Right lung (tissue), 5 donors: ENCODE measurements around the gene CSNK2A3. TPM values are rescaled to one million over a fixed set of nuclear protein-coding genes. Genes with fewer than 3 reads are reported as not detected.
"Not testable (repeated sequence)": the region's sequence is repeated elsewhere in the genome, so short reads cannot be mapped to it uniquely, and the experiment has no call there.

ENCODE experiments used
- DNase-seq, 2 donors: peaks; one replicate each; pipeline ENCODE4 v3.0.0-alpha.2; 2013
- polyA plus RNA-seq, 5 donors: library from polyadenylated mRNA; unstranded; fragments of 120-200 nt; gene quantifications; one replicate each; pipeline versions ENCODE4 v1.2.1 to v1.2.3, GENCODE V29; 2013; ENCODE audit warnings: inconsistent platforms in 1 of 5, low replicate concordance in 1 of 5; ENCODE audit not compliant: insufficient read length in 5 of 5, insufficient read depth in 1 of 5

The CSNK2A3 gene
- polyA plus RNA-seq, 5 donors = 1.0 to 2.2 (median 1.9) TPM

DNA sequence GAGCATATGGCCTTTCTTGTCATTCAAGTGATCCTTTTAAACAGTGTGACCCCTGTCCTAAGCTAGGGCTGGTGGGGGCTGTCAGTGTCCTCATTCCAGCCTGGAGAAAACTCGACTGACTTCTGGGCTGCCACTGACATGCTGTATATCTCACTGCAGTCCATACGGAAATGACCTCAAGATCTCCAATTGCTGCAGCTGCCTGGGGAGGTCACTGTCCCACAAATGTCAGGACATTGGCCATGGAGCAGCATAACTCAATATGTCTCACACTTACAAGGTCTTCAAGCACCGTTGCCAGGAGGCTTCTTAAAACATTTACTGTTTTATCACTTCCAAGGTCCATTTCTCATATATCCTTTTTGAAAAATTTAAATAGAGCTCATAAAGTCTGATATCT lies 27.8 kb upstream of the CSNK2A3 start:
- no peak for DNase-seq

DNA sequence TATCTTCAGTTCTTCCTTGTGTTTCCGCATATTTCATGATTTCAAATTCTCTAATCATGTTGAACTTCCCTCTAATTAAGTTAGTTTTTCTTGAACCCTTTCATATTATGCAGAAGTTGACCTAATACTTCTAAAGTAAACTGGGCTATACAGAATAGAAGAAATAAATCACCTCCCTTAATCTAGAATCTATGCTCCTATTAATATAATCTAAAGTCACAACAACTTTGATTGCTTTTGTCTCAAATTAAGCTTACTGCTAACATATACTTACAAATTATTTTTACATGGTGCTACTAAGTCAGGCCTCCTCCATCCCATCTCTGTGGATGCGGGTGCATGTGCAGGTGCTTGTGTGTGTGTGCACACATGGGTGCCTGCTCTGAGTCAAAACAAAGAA lies 27.3 kb upstream of the CSNK2A3 start:
- no peak for DNase-seq

DNA sequence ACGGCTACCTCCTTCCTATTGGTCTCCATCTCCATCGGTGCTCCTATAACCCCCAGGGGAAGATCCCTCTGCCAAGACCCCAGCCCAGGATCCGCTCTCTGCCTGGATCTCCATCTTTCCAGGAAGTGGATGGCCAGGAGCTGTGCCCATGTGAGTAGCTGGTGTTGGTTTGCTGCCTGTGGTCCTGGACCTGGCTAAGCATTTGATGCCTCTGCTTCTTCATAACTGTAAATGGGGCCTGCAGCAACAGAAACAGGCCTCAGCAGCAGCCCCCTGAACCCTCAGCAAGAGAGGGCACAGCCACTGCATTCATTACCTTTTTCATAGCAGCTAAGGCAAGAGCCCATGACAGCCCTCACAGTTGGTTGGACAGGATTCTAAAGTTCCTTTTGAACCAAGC lies 26.6 kb upstream of the CSNK2A3 start:
- DNase-seq = no peak

DNA sequence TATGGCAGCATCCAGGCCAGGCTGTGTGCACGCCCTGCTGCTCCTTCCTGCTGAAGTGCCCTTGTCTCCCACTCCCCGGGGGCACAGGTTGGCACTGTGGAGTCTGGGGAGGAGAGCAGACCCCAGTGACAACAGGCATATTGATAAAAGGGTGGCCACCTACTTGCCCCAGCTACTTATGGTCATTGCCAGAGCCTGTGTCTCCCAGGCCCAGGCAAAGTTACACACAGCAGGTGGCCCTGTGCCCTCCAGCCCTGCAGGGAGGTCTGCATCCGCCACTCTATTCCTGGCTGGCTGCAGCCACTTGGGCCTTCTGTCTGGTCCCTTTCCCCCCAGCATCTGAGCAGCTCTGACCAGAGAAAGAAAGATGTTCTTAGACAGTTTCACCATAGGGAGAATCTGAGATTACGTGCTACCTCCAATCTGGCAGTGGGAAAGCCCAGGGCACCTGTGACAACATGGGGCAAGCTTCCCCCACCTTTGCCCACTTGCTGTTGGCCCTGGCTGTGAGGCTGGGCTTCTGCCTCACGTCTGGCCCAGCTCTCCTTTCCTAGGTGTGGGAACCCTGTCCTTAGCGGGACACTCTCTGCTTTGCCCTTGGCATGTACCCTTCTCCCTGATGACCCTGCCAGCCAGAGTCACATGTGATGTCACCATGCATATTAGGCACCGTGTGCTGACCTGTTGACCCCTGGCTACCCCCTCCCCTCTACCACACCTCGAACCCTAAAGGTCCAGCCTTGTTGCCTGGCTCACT lies 25.3 kb upstream of the CSNK2A3 start:
- DNase-seq = no peak

DNA sequence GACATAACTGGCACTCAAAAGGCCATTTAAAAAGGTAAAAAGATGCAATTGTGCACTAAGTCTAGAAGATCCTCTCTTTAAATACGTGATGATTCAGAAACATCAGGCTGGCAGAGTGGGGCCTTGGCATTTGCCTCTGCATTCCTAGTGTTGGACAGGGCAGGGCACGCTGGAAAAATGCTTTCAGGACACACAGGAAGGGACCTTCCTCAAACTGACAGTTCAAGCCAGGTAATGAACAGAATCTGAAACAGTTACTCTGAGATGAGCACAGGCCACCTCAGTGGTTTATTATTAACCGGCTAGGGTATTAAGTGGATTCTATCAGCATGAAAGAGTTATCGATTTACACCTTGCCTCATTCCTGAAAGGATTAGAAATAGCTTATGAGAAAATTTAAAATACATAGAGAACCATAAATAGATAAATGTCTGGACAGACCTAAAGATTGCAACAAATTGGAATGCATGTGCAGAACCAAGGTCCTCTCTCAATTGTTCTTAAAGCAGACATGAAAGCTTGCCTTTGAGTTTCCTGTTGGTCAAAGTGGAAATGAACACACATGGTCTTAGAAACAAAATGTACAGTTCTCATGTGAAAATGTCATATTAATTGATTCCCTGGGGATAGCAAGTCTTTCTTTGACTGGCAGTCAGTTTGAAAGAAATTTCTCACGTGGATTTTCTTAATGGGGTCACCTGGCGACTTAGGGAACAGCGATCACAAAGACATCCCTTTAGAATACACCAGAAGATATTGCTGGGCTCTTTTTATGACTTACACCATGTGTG lies 21.5 kb upstream of the CSNK2A3 start:
- DNase-seq = no peak

DNA sequence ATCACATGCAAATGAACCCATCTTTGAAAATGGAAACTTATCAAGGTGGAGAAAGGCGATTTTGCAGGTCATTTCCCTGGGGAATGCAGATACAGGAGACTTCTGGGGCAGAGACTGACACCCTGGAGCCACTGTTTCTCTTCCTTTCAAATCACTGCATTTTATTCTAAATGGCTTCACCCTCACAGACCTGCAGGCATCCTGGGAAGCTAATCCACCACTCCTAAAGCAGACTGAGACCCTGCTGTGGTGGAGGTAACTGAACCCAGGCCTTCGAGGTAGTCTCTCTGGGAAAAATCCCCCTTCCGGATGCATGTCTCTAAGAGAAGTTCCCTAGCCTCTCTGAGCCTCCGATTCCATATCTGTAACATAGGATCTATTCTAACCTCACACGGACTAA lies 20.9 kb upstream of the CSNK2A3 start:
- DNase-seq = no peak

DNA sequence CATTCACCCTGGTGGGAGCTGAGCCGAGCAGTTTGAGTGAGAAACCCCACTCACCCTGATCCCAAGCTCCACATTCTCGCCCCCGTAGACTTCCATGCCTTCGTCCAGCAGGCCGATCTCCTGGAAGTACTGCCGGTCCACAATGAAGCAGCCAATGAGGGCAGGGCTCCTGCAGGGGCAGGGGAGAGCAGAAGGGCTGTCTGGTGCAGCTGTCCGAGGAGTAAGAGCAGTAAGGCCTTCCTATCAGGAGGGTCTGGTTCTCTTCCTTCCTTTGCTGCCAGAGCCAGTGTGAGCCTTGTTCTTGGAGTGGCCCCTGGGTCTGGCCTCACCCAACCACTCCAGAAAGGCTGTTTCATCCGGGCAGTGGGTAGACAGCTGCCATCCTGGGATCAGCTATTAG lies 19.4 kb upstream of the CSNK2A3 start:
- DNase-seq = no peak

DNA sequence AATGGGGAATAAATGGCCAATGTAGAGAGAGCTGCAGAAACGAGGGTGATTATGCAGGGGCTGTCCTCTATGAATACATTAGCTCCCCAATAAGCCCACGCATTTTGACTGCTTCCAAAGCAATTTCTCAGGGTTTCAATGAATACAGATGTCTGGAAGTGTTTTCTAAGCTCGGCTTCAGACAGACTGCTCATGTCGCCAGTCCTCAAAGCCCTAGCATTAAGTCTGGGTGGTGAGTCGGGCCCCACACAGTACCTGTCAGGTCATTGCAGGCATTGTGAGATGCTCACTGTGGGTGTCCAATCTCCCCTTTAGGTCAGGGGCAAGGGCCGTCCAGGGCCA lies 17.9 kb upstream of the CSNK2A3 start:
- DNase-seq = no peak

DNA sequence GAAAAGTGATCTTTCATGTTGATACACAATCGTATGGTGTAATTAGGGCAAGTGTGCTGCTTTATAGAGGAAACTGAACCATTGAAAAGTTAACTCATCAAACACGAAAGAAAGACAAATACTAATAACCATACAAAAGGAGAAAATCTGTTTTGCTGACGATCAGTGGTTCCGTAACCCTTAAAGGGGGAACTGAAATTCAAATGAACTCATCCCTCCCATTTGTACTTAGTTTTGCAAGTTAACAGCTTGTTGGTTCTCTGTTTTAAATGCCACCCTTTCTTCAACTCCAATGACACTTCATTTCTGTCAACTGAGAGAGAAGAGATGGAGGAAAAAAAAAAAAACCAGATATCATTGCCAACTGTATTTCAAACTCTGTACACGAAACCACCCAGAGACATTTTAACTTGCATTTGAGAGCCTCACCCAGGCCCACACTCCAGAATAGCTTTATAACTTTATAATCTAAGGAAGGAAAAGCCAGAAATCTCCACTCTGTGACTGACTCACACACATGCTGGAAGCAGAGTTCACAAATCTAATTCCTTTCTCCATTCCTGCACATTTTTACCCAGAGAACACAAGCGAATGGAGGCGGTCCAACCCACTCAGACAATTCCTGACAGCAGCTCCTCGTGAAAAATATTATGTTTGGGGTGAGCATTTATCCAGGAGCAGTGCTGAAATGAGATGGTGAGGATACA lies 17.4 kb upstream of the CSNK2A3 start:
- DNase-seq = no peak

DNA sequence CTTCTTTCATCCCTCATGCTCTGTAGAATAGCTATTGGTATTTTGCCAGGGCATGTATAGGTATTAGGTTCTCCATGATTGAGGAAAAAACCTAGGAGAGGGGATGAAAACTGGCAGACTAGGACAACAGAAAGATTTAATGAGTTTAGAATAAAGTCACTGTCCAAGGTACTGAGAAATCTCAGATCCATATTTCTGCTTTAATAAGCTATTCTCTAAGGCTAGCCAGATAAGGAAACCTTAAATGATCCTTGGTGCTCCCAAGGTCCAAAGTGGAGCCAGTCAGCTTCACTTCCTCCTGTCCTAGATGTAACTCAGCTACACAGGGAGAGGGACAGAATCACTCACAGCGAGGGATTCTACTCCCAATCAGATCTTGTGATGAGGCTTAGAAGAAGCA lies 13.7 kb upstream of the CSNK2A3 start:
- DNase-seq = no peak

DNA sequence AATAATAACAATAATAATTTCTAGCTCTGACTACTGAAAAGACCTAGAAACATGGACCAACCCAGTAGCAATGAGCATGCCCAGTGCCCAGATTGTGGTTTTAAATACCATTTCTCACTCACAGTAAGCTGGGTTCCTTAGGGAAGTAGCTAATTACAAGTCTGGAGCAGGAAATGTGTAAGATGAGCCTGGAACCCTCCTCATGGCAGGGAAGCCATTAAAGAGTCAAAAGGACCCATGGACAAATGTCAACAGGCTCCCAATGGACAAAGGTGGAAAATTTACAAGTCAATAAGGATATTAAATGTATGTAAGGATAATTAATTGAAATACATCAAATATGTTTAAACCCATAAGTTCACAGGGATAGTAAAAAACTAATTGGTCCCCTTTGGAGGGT lies 10.6 kb upstream of the CSNK2A3 start:
- no peak for DNase-seq

DNA sequence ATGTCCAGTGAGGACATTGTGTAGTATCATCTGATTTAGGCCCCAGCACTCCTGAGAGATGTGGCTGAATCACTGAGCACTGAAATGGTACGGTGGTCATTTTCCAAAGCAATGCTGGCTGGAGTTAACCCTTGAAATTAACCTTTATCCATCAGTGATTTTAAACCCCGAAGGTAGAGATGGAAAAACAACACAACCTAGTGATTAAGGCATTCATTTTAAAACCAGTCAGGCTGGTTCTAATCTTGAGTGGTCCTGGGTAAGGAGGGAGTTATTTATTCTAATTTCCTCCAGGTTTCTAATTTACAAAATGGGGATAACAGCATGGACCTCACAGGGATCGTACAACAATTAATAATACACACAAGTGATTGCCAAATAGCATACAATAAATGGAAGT lies 6.6 kb upstream of the CSNK2A3 start:
- no peak for DNase-seq

DNA sequence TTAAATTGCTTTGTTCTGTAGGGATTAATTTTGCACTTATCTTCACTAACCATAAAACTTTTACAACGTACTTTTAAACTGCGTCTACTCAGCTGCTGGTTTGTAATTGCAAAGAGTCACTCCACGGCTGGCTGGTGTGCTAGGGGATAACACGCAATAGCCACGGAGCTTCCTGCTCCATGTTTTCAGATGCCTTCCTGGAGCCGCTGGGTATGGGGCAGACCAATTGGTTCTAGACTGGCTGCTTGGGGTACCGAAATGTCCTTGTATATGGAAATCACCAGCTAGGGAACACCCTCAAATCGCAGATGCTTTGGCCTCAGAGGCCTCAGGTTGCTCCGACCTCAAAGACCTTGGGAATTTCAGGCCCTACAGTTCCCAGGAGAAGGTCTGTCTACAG lies 3.8 kb upstream of the CSNK2A3 start:
- no peak for DNase-seq

DNA sequence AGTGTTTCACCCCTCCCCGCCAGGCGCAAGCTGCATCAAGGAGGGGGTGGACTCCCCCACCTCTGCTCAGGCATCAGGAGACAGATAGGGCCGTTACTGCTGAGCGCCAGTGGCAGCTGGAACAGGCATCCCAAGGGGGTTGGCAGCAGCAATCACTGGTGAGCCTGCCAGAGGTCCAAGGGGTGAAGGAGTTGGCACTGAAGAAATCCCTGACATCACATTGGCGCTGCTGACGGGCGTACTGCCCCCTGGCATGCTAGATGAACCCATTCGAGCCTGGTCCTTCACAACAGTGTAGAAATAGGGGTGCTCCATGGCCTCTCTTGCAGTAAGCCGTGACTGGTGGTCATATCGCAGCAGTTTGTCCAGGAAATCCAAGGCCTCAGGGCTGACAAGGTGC lies 1.2 kb downstream of the CSNK2A3 start:
- not testable (repeated sequence) for DNase-seq

DNA sequence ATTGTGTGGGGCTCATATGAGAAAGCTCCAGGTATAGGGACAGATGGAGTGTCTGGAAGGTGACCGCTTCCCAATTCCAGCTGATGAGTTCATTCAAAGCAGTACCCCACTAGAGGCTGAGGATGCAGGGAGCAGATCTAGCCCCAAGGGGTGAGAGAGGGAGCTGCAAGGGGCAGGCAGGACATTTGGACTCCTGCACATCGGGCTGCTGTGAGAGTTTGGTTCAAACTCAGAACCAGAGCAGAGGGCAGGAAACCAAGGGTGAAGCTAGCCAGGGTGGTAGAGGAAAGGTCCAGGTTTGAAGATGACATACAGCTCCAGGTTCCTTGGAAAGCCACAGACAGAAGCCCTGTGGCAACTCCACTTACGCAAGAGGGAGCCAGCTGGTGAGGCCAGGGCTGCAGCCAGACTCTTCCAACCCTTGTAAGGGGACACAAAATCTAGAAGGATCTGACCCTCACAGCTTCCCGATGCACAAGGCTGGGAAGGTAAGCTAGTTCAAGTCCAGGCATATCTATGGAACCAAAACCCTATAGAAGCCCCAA lies 1.9 kb downstream of the CSNK2A3 start:
- no peak for DNase-seq

DNA sequence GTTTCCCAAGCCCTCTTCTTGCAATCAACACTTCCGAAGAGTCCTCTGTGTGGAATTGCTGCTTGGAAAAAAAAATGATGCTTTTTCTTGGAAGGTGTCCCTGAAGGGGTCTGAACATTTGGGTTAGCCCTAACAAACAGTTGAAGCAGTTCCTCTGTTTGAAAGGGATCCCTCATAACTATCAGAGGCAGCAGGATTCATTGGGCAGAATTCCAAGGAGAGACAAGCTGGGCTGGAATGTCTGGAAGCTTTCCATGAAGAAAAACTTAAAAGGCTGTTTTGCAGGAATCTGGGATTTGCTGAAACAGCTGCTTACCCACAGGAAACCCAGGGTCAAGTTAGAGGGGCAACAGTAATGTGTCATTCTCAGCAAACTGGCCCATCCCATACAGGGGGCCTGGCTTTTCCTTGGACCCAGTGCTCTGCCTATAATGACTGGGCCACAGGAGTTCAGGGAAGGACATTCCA lies 3.1 kb downstream of the CSNK2A3 start:
- DNase-seq = peak; percentile 84 to 89

DNA sequence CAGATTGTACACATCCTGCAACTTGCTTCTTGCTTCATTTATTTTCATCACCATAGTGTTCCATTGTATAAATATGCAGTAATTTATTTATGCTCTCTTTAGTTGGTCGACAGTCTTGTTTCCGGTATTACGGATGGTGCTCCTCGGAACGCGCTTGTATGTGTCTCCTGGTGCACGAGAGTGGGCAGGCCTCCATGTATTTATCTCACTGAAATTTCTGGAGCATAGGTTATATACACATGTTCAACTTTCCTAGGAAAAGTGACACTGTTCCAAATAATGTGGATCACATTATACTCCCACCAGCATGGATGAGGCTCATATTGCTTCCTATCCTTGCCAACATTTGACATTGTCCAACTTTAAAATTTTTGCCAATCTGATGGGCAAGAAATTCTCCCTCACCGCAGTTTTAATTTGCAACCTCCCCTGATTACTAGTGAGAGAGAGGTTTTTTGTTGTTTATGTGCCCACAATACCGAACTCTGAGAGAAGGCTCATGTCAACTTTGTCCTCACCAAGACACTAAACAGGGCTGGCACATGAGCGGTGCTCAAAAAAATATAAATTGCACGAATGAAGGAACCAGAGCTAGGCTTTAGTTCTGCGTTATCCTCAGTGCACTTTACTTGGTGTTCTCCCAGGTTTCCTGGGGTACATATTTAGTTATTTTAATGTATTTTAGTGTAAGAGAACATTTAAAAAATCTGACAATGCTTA lies 3.8 kb downstream of the CSNK2A3 start:
- no peak for DNase-seq

DNA sequence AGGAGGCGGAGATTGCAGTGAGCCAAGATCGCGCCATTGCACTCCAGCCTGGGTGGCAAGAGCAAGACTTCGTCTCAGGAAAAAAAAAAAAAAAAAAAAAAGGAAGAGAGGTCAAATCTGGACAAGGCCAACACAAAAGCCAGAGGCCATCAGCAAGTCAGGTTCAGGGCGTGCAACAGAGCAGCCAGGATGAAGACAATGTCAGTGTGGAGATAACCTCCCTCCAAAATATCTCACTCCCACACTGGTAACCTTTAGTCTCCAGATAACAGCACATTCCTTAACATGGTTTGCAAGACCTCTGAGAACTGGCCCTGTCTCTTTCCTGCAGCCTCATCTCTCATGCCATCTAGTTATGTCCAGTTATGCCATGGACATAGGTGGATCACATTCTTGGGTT lies 4.7 kb downstream of the CSNK2A3 start:
- no peak for DNase-seq

DNA sequence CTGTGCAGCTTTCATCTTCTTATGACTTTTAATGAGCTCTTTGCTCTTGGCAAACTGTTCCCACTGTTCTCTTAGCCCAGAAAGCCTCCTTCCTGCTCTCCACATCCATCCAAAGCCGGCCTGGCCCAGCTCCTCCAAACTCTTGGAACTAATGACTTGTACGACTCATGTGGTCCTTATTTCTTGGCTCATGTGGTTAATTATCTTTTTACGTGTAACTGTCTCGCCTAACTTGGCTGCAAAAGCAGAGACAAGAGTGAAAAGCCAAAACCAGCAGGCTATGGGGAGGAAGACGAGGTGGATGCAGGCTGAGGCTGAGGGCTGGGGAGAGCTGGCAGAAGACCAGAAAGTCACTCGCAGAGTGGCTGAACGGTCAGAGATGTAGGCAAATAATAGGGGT lies 5.5 kb downstream of the CSNK2A3 start:
- DNase-seq = peak; percentile 45 to 46

DNA sequence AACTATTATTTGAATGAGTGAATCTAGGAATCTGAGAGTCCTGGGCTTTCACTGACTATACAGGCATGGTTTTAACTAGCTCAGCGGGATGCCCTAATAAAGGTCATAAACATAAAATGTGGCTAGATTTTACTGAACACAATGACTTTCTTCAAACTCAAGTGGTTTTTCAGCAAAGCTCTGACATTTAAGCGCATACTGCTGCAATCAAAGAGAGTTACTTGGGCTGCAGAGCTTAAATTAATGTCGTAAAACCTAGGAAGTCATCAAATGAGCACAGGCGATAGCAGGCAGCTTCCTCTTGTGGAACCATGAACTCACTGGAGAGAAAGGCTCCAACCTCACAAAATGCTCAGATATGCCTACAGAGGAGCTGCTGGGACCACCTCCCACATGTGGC lies 6.7 kb downstream of the CSNK2A3 start:
- DNase-seq = no peak

DNA sequence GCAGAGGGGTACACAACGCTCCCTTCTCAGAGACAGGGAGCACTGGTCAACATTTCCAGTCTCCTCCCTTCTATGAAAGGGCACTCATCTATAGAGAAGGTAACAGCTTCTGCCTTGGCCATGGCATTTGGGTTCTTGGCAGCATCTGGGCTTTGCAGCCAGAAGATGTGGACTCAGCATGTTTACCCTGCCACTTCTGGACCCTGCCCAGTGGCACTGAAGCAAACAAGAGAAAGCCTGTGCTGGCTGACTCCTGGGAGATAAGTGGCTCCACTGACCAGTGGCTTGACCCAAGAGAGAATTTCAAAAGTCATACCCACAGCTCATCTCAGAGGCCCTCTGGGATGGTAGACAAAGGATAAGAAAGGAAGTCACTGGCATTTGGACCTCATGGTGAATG lies 8.0 kb downstream of the CSNK2A3 start:
- DNase-seq = no peak

DNA sequence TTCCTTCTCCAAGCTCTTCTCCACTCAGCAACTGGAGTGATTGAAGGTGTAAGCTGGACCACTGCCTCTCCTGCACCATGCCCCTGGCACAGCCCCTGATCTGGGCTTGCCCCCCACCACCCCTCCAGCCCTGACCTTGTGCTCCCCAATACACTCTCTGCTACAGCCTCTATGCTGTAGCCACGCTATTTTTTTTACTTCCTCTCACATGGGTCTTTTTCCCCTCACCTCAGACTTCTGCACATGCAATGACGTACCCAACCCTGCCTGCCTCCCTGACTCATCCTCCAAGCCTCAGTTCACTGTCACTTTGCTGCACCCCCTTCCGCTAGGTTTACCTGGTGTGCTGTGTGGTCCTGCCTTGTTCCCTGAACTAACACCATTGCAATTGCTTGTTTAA lies 9.0 kb downstream of the CSNK2A3 start:
- no peak for DNase-seq
